H1 (cell line): ENCODE results near the gene IL23A. TPM values are rescaled to one million over a fixed set of nuclear protein-coding genes. Genes with fewer than 3 reads are reported as not detected.

Experiments
- CBX5 ChIP-seq: fragments of 300-800, 300-1000 bp; sonication (generic); IDR thresholded peaks from 2 replicates; pipeline ENCODE4 v1.7.1; 2016; ENCODE audit warnings: antibody characterized with exemption, low read length, low read depth
- CEBPB ChIP-seq: IDR thresholded peaks from 2 replicates; pipeline ENCODE4 v1.6.1; 2012; ENCODE audit warnings: low read depth, low read length
- CHD2 ChIP-seq: IDR thresholded peaks from 2 replicates; pipeline ENCODE4 v1.6.1; 2012; ENCODE audit warnings: low read length, improper control_type of control experiment
- EP300 ChIP-seq, 2 experiments: IDR thresholded peaks; 1 replicate in 1 of 2; 2 replicates in 1 of 2; pipeline ENCODE4 v1.6.1; 2011 to 2012; ENCODE audit warnings: low read depth in 2 of 2, low read length in 2 of 2, mild to moderate bottlenecking in 2 of 2, borderline replicate concordance in 1 of 2, inconsistent platforms in 1 of 2, moderate library complexity in 1 of 2
- GABPA ChIP-seq: IDR thresholded peaks from 2 replicates; pipeline ENCODE4 v1.6.1; 2011; ENCODE audit warnings: mild to moderate bottlenecking, low read length, moderate library complexity, borderline replicate concordance; ENCODE audit not compliant: insufficient read depth
- SP4 ChIP-seq: IDR thresholded peaks from 2 replicates; pipeline ENCODE4 v1.6.1; 2012; ENCODE audit warnings: low read length, inconsistent platforms
- TEAD4 ChIP-seq: IDR thresholded peaks from 2 replicates; pipeline ENCODE4 v1.6.1; 2012; ENCODE audit warnings: low read depth, low read length, inconsistent platforms, mixed read lengths
- polyA plus RNA-seq, 7 experiments: library from polyadenylated mRNA; depleted of rRNA in 3 of 7; stranded (reverse) in 5 of 7; unstranded in 2 of 7; fragments of >200 nt in 5 of 7; fragments of 200-250 nt in 2 of 7; gene quantifications; 1 replicate in 5 of 7; 2 replicates in 1 of 7; 4 replicates in 1 of 7; pipeline versions ENCODE4 v1.2.1 to v1.2.3, GENCODE V29; 2011 to 2013; ENCODE audit warnings: missing spikeins in 2 of 7, mixed read lengths in 2 of 7
- total RNA-seq: library from RNA; stranded (reverse); fragmentation: NEBNext Ultra II Directional; extraction: Animal tissue kit (Norgen Biotek cat#: 25700); gene quantifications from 2 replicates; pipeline ENCODE4 v1.2.1, GENCODE V29; 2021

IL23A gene
- total and polyA plus RNA-seq, 2 of the 8 experiments (the other 6 are each of a cell fraction or from before 2014, with no cell fraction given): 2.3 to 3.6 TPM

DNA sequence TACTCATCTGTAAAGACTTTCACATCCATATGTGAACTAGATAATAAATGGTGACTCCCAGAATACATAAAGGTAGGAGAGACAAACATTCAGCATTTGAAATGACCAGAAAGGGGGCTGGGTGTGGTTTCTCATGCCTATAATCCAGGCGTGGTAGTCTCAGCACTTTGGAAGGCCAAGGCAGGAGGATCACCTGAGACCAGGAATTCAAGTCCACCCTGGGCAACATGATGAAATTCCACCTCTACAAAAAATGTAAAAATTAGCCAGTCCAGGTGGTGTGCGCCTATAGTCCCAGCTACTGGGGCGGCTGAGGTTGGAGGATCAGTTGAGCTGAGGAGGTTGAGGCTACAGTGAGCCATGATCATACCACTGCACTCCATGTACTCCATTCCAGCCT, 34.4 kb upstream of the IL23A start (continued):
- TF ChIP-seq GABPA: no peak
- TF ChIP-seq CBX5: no peak
- TF ChIP-seq EP300 (IDR thresholded peaks at IDR 0.05; ENCODE audit: borderline replicate concordance in 1 of 2, low read depth in 2 of 2, low read length in 2 of 2): no peak
- TF ChIP-seq SP4: no peak
- TF ChIP-seq CHD2: no peak
- TF ChIP-seq CEBPB: no peak
- TF ChIP-seq TEAD4: no peak
